HG03196 (cell line): Measurements from ENCODE around the gene MYO5C.

Experiments
- ATAC-seq: cut with Tn5 transposase; IDR thresholded peaks from one replicate; pipeline ENCODE4 v1.9.1; 2021; ENCODE audit not compliant: unreplicated experiment

The MYO5C gene

DNA sequence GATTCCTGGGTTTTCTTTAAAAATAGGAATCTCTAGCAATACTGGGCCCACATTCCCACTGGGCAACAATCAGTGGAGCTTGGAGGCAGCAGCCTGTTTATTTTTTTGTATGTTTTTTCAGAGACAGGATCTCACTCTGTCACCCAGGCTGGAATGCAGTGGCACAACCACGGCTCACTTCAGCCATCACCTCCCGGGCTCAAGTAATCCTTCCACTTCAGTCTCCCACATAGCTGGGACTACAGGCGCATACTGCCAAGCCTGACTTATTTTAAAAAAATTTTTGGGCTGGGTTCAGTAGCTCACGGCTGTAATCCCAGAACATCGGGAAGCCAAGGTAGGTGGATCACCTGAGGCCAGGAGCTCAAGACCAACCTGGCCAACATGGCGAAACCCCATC lies 75.4 kb downstream of the MYO5C start:
- ATAC-seq, result no peak

DNA sequence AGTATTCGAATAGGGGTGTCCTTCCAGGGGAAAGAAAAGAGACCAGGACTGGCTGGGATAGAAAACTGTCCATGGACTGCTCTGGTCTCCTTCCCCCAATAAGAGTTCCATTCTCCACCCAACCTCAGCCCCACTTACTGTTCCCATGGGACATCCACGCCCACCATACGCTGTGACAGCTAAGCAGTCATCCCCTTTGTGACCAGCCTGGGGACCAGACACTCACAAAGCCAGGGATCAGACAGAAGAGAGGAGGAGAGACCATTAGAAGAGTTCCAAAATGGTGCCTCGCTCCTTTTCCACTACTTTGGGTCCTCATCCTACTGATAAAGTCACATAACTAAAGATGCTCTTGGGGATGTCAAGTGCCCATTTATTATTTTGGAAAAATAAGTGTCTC lies 76.8 kb downstream of the MYO5C start:
- no peak for ATAC-seq

DNA sequence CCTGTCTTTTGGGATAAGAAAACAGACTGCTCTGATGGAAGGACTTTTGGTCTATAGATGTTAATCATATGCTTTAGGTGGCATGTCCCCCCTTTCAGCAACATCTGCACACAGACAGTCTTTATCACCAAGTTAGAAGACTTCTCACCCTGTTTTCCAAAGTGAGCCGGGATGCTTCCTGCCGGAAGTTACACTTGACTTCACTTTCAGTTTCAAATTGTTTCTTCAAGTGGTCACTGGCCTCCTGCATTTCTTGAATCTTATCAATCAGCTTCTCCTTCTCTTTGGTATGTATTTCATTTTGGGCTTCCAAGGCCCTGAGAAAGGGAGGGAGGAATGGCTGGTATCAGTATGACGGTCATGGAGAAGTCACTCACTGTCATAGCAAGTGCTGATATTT lies 77.2 kb downstream of the MYO5C start:
- no peak for ATAC-seq

DNA sequence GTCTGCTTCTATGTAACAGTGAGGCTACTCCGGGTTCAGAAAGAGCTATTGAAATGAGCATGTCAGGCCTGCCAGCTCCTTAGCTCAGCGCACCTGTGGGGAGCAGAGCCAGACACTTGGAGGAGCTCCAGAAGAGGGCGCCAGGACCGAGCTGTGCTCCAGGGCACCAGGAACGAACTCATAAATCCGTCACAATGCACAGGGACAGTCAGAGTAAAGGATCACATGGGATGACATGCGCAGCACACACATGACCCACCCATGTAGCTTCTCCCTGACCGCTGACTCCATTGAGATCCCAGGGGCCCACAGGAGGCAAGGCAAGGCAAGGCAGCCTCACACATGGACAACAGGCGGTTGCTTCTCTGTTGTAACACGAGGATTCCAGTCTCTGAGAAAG lies 78.4 kb downstream of the MYO5C start:
- no peak for ATAC-seq

DNA sequence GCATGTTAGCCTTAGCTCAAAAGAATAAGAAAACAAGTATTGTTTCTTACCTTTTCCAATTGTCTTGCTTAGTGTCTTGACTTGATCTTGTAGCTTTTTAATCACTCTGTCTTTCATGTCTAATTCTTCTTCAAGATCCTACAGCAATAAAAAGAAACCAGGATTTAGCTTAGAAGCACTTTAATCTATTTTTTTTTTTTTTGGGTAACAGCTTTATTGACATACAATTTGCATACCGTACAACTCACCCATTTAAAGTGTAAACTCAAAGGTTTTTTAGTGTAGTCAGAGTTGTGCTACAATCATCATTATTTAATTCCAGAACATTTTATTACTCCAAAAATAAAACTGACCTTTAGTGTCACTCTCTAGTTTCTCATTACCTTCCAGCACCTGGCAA lies 81.1 kb downstream of the MYO5C start:
- no peak for ATAC-seq

DNA sequence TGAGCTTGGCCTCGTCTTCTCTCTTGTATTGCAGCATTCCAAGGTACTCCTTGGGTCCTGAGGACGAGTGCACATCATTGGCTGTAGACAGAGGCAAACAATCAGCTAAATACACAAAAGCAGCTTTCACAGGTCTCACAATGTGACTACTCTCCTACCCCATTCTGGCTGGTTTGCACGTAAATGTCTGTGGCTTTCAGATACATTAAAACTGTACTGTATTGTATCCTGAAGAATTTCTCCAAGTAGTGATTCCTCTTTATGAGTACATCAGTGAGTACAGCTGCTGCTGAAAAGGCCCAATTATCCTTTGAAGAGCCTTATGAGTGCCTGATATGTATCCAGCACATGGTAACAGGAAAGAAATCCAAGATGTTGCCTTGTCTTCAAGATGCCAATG lies 82.4 kb downstream of the MYO5C start:
- no peak for ATAC-seq

DNA sequence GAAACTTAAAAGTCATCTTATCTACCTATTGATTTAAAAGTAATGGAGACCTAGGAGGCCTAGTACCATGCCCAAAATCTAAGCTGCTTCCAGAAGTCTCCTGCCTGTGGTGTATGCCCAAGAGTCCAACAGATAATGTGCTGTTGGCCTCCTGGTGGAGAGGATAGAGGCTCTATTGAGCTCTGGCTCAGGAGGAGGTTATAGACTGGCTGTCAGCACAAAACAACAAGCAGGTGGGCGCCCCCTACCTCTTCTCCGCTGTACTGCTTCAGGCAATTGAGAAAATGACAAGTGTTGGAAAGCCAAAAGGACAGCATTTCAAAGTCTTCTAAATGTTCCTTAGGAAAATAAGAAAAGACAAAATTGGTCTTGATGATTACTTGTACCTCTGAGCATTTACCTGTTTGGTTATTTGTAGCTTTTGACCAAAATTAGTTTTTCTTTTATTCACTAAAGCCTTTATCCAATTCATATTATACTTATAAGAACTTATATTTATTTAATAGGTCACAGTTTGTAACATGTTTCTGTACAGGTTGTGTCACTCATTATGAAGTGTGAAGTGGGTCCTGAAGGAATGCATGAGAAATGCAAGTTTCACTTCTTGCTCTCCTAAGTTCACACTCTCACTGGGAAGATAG lies 87.2 kb downstream of the MYO5C start:
- ATAC-seq, result peak; percentile 58

DNA sequence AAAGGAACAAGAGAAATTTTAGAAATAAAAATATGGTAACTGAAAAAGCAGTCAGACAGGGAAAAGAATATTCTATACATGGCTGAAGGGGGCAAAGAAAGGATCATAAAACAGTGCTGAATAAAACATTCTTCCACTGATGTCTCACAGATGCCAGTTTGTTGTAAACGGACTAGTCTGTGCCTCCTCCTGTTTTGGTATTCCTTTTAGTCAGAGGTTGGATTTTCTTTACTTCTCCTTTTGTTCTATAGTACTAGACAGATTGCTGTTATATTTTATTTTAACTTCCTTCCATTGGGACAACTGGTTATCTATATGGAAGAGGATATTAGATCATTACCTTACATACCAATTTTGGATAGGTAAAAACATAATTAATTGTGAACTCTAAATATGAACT lies 88.4 kb downstream of the MYO5C start:
- no peak for ATAC-seq

DNA sequence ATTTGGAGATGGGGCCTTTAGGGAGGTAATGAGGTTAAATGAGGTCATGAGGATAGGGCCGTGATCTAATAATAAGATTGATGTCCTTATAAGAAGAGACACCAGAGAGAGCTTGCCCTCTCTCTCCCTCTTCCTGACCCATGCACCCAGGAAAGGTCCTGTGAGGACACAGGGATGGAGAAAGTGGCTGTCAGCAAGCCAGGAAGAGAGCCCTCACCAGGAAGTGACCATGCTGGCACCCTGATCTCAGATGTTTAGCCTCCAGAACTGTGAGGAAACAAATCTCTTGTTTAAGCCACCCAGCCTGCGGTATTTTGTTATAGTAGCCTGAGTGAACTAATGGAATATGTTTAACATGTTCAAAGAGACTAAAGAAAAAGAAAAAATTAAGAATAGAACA lies 89.2 kb downstream of the MYO5C start:
- ATAC-seq, result no peak

DNA sequence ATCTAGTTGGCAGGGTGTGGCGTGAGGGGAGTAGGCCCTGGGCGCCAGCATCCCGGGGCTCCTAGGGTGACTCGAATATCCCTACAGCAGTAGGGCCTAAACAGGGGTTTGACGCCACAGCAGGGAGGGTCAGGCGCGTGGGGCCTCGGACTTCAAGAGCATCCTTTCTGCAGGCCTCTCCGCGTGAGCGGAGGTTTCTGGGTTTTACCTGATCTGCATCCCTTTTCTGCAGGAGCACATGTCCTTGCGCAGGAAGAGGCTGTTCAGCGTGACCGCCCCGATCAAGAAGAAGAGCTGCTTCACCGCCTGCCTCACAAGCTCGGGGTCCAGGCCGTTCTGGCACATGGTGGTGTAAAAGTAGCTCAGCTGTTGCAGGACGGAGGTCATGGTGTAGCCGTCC lies 90.9 kb downstream of the MYO5C start:
- no peak for ATAC-seq

DNA sequence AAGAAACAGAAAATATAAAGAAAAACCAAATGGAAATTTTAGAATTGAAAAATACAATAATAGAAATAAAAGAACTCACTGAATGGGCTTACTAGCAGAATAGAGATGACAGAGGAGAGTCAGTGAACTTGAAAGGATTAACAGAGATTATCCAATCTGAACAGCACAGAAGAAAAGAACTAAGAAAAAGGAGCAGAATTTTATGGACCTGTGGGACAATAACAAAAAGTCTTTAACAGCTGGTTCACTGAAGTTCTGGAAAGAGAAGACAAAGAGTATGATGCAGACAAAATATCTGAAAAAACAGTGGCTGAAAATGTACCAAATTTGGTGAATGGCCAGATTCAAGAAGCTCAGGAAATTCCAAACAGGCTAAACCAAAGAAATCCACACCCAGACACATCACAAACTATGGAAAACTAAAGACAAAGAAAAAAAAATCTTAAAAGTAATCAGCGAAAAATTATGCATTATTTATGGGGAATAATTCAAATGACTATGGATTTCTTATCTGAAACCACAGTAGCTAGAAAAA lies 94.7 kb downstream of the MYO5C start:
- no peak for ATAC-seq

DNA sequence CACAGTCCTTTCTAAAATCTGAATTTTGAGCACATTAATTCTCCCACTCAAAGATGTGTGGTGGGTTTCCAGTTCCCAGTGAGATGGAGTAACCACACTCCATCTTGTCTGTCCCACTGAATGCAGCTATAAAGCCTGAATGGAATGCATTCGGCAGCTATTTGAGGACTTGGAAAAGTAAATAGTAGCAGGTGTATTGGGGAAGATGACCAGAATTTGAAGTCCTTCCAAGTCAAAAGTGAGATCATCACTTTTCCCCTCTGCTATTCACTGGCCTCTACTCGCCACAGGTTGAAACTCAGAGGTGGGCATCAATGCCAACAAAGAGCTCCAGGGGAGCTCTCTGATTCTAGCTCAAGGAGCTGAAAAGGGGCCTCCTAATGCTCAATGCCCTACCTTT lies 96.3 kb downstream of the MYO5C start:
- ATAC-seq, result no peak

DNA sequence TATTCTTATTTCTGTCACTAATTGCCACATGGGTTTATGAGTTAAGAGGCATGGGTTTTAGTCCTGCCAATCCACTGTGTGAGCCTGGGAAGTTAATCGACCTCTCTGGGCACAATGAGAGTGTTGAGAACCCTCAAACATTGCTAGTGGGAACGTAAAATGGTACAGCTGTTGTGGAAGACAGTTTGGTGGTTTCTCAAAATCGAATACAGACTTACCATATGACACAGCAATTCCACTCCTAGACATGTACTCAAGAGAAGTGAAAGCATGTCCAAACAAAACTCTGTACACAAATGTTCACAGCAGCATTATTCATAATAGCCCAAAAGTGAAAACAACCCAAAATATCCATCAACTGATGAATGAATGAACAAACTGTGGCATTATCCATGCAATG lies 98.7 kb downstream of the MYO5C start:
- no peak for ATAC-seq

DNA sequence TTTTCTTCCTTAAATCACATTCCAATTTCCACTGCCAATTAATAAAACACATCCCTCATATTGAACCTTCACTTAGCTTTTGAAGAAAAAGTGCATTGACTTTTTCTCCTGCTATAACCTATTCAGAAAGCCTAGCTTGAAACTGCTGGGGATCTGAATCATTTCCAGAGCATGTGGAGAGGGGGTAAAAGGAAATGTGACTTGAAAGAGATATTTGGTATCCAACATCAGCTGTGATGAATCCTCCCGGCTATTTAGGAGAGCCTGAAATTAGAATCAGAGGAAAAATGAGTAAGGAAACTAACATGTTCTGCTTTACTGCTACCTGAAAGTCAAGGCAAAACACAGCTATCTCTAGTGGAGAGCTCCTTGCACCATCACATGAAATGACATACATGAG lies 101.8 kb downstream of the MYO5C start:
- no peak for ATAC-seq

DNA sequence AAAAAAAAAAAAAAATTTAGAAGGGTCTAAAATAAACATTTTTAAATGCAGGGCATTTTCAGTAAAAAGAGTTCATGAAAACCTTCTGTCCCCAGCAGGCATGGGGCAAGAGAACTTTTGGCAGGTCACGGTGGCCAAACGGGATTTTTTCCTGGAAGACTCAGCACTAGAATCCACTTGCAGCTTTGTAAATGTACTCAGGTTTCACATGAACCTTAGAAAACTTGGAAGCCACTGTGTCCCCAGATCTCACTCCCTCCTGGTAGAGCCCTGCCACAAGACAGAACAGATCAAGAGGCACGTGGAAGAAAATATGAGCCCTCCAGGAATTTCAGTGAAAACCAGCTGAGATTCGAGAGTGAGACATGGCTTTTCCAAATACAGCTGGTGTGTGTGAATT lies 102.3 kb downstream of the MYO5C start:
- ATAC-seq, result no peak

DNA sequence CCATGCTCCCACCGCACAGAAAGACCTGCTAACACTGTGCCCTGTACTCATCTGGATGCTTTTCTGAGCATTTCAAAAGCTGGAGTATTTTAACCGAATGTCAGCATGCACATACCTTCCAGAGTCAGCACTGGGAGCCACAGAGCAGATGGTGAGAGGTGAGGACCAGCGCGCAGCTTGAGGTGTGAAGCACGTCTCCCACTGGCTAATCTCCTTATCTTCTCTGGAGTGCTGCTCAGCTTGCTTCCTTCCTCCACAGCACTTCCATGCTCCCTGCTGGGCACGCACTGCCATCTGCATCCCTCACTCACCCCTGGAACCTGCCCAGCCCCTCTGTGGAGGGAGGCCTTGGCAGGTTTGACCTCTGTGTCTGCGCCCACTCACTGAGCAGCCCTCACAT lies 104.4 kb downstream of the MYO5C start, which contains the start of gene GNB5:
TSS of gene GNB5 (minus strand) at position 186 of the 400 bp plus-strand sequence. CDS start 6,716 bp downstream, outside the sequence.
- no peak for ATAC-seq

DNA sequence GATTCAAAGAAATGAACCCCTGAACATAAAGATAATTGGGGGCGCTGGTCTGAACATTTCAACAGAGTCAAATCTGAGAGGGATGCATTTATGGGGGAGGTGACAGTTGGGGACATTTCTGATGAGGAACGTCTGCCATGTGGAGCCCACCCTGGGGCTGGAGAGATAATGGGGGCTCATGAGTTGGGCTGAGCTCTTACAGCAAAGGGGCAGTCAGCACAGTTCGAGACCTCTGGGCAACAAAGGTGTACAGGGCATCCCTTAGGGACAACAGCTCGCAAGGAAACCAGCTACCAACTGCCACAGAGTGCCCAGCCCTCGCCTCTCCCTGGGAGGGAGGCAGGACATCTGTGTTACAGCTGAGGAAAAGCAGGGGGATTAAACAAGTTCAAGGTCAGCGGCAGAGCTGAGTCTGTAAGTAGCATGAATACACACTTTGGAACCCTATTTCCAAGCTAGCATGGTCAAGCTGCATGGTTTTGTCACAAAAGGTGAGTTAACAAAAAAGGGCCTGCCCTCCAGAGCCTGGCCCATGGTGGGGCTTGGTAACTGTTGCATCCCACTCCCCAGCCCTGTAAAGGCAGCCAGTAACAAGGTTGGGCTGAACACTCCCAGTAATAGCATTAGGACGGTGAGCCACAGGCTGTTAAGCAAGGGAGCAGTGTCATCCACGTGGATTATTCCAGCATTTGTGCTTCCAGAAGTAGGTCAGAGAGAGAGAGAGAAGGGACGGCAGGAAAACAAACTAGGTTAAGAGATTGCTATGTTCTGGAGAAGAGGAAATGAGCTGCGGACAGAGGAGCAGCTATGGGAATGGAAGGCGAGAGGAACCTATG lies 108.7 kb downstream of the MYO5C start:
- no peak for ATAC-seq

DNA sequence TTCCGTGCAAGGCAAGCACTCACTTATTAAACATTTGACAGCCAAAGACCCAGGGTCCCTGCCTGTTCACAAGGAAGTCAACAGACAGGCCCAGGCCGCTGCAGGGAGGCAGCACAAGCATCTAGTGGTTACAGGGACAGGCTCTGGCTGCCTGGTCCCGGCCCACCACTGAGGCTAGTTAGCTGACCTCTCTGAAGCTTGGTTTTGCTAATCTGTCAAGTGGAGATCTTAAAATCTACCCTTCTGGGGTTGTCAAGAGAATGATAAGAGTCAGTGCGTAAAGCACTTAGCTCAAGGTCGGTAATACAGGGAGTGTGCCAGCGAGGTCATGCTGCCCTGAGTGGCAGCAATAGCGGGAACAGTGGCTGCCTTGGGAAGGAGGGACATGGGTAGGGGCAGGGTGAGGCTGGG lies 110.4 kb downstream of the MYO5C start:
- ATAC-seq, result no peak

DNA sequence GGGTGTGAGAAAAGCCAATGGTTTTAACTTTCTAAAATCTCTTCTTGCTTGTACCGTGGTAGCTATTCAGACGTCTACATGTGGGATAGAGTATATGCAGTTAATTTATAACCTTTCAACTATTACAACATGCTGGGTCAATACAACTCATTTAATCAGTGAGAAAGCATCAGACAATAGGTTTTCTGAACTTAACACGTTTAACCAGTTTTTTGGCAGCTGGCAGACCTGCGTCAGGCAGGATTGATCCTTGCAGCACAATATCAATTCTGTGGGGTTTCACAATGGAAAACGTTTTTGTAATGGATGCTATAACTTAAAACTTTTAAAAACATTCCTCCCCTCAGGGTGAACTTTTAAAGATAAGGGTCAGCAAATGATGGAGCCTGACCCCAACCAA lies 110.9 kb downstream of the MYO5C start:
- ATAC-seq, result no peak

DNA sequence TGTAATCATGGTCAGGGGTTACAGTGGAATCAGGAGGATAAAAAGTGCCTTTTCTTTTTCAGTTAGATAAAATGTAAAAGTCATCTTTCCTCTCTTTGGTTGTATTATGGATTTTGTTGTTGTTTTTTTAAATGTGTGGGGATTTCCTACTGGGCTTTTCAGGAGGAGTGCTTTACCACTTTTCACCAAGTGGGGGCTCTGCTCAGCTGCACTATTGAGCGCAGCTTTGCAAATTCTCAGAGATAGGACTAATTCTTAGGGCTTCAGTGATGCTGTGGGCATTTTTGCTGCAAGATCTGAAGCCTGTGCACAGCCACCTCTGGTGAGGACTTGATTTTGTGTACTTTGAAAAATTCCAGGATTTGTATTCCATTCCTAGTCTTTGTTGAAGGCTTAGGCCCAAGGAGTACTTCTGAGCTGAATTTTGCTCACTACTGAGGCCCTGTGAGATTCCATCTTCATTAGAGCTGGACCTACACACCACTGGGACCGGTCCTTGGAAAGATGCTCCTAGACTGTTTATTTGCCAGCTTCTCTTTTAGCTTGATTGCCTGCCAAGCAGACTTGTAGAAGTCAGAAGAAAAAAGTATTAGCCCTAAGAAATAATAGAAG lies 111.9 kb downstream of the MYO5C start:
- ATAC-seq, result no peak

DNA sequence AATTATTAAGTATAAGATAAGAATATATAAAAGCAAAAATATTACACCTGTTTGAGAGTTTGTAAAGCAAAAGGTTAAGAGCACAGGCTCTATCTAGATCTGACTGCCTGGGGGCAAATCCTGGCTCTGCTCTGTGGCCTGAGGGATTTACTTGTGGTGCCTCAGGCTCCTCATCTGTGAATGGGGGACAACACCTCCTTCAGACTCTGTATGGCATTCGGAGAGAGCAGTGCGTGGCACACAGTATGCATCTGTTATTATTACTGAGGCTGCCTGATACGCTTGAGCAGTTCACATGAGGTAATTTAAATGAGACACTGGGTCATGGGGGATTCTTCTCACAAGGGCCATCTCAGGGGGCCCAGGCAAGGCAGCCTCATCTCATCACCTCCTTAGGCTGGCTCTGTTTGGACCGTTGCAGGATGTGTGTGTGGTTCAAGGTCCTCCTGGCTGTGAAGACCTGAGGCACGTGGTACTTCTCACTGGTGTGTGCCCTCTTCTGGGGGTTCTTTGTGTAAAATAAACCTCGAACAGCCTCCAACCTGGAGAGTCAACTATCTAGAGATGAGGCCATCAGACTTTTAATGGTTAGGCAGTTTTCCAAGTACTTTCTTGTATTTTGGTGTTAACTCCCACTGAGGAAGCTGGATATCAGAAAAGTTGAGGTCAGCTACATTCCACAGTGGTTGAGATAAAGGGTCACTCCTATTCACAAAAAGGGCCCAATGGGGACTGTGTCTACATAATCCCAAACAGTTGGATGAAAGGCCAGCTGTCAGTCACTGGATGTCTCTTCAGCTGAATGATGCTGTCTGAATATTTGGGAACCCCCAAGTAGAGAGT lies 113.4 kb downstream of the MYO5C start:
- no peak for ATAC-seq
